Endothelial cell of umbilical vein (primary cell): ENCODE results near the gene NEAT1. TPM values are rescaled to one million over a fixed set of nuclear protein-coding genes. Genes with fewer than 3 reads are reported as not detected.

ENCODE experiments used
- BruUV-seq: library from RNA; stranded (reverse); fragments of 400-500 nt; replicated peaks from 2 replicates; lab custom pipeline; 2021; lab: Mats Ljungman, UMichigan
- CTCF ChIA-PET: fragments of 300-600, 350-600 bp; sonication (Branson Sonifier 250); formaldehyde crosslinking; loops from one replicate; lab custom pipeline; 2021; ENCODE audit warnings: antibody characterized with exemption, inconsistent platforms; lab: Charles Lee
- POLR2A ChIA-PET: fragments of 300-600, 350-600 bp; sonication (Branson Sonifier 250); formaldehyde crosslinking; loops from one replicate; lab custom pipeline; 2021; ENCODE audit warnings: antibody characterized with exemption, inconsistent platforms; lab: Charles Lee
- DNase-seq: peaks from one replicate; pipeline ENCODE4 v3.0.0-alpha.2; 2011; ENCODE audit warnings: low read depth, low spot score
- FAIRE-seq: peaks from 2 replicates; lab custom pipeline; 2011; peaks lifted over from hg19 to GRCh38; lab: Jason Lieb, UNC
- H2AFZ ChIP-seq: 2 replicates; pipeline ENCODE4 v1.6.0; 2012; ENCODE audit warnings: low read depth, low read length, control low read depth, inconsistent platforms
- H3K27ac ChIP-seq: 2 replicates; pipeline ENCODE4 v1.5.1; 2011; ENCODE audit warnings: low read depth, mild to moderate bottlenecking, control low read depth, low read length, moderate library complexity; ENCODE audit not compliant: insufficient read depth
- H3K27me3 ChIP-seq, 2 experiments: 2 replicates each; pipeline versions ENCODE4 v1.6.0 to v1.6.1; 2011; ENCODE audit warnings: low read length in 2 of 2, mixed read lengths in 1 of 2; ENCODE audit not compliant: control insufficient read depth in 2 of 2, insufficient read depth in 2 of 2
- H3K36me3 ChIP-seq, 2 experiments: 2 replicates in 1 of 2; 3 replicates in 1 of 2; pipeline ENCODE4 v1.5.1; 2011; ENCODE audit warnings: low read length in 2 of 2, mild to moderate bottlenecking in 1 of 2, moderate library complexity in 1 of 2; ENCODE audit not compliant: control insufficient read depth in 2 of 2, insufficient read depth in 2 of 2; ENCODE audit errors: extremely low read depth in 1 of 2
- H3K4me1 ChIP-seq: 3 replicates; pipeline ENCODE4 v1.5.1; 2011; ENCODE audit warnings: mild to moderate bottlenecking, low read length; ENCODE audit not compliant: control insufficient read depth, insufficient read depth; ENCODE audit errors: extremely low read depth
- H3K4me2 ChIP-seq: 2 replicates; pipeline ENCODE4 v1.6.1; 2011; ENCODE audit warnings: low read length, control low read depth, mixed read lengths; ENCODE audit not compliant: insufficient read depth
- H3K4me3 ChIP-seq, 3 experiments: fragments of 200-600 bp in 1 of 3; sonication (generic), shearing (Covaris generic) in 1 of 3; replicated peaks in 1 of 3; 2 replicates each; pipeline ENCODE4 v1.5.1; 2011 to 2016; ENCODE audit warnings: control low read depth in 3 of 3, low read length in 3 of 3, mild to moderate bottlenecking in 2 of 3, inconsistent platforms in 1 of 3, low read depth in 1 of 3, moderate library complexity in 1 of 3; ENCODE audit not compliant: insufficient read depth in 1 of 3
- H3K79me2 ChIP-seq: 2 replicates; pipeline ENCODE4 v1.6.0; 2012; ENCODE audit warnings: low read length, inconsistent platforms; ENCODE audit not compliant: control insufficient read depth, insufficient read depth
- H3K9ac ChIP-seq: replicated peaks from 2 replicates; pipeline ENCODE3; 2011; ENCODE audit warnings: low read length, control low read depth; ENCODE audit not compliant: insufficient read depth; ENCODE audit errors: extremely low read depth
- H3K9me1 ChIP-seq: replicated peaks from 3 replicates; pipeline ENCODE4 v1.6.0; 2011; ENCODE audit warnings: mild to moderate bottlenecking, low read length; ENCODE audit not compliant: control insufficient read depth, insufficient read depth; ENCODE audit errors: extremely low read depth
- H3K9me3 ChIP-seq: replicated peaks from 2 replicates; pipeline ENCODE4 v1.5.1; 2012; ENCODE audit warnings: low read length, inconsistent platforms; ENCODE audit not compliant: control insufficient read depth, insufficient read depth
- H4K20me1 ChIP-seq: replicated peaks from 2 replicates; pipeline ENCODE3; 2011; ENCODE audit warnings: mild to moderate bottlenecking, low read length; ENCODE audit not compliant: control insufficient read depth, insufficient read depth; ENCODE audit errors: extremely low read depth
- CTCF ChIP-seq, 2 donors: IDR thresholded peaks; 1 replicate in 1 of 2; 2 replicates in 1 of 2; pipeline ENCODE4 v1.5.1; 2011; ENCODE audit warnings: low read length in 2 of 2, mild to moderate bottlenecking in 2 of 2, moderate library complexity in 2 of 2, control low read depth in 1 of 2, inconsistent platforms in 1 of 2, low read depth in 1 of 2; ENCODE audit not compliant: insufficient read depth in 1 of 2; ENCODE audit errors: extremely low read depth in 1 of 2
- EZH2 ChIP-seq: IDR thresholded peaks from 2 replicates; pipeline ENCODE4 v1.6.1; 2012; ENCODE audit warnings: borderline replicate concordance, low read depth, mild to moderate bottlenecking, moderate library complexity, low read length, inconsistent platforms; ENCODE audit not compliant: severe bottlenecking
- FOS ChIP-seq: IDR thresholded peaks from 2 replicates; pipeline ENCODE4 v1.6.1; 2011; ENCODE audit warnings: mild to moderate bottlenecking, low read length, moderate library complexity, borderline replicate concordance; ENCODE audit not compliant: insufficient read depth
- GATA2 ChIP-seq: IDR thresholded peaks from 2 replicates; pipeline ENCODE4 v1.7.0; 2011; ENCODE audit warnings: low read depth, mild to moderate bottlenecking, moderate library complexity, mixed read lengths, low read length; ENCODE audit not compliant: insufficient read length, insufficient read depth
- JUN ChIP-seq: IDR thresholded peaks from 2 replicates; pipeline ENCODE4 v1.6.1; 2011; ENCODE audit warnings: borderline replicate concordance, low read depth; ENCODE audit not compliant: insufficient read length, insufficient read depth
- MAX ChIP-seq: IDR thresholded peaks from 2 replicates; pipeline ENCODE4 v1.6.1; 2011; ENCODE audit not compliant: insufficient read depth, insufficient read length
- MYC ChIP-seq: IDR thresholded peaks from one replicate; pipeline ENCODE4 v1.6.1; 2011; ENCODE audit warnings: mild to moderate bottlenecking, low read depth, low read length
- POLR2A ChIP-seq: IDR thresholded peaks from 2 replicates; pipeline ENCODE4 v1.6.1; 2012; ENCODE audit warnings: low read depth, mild to moderate bottlenecking, control low read depth, low read length
- POLR2AphosphoS5 ChIP-seq: IDR thresholded peaks from 2 replicates; pipeline ENCODE4 v1.6.1; 2012; ENCODE audit warnings: low read depth, mild to moderate bottlenecking, control low read depth, low read length, moderate library complexity; ENCODE audit not compliant: insufficient read depth
- dilution Hi-C: fragments of 300-500 bp; cut with MboI; formaldehyde crosslinking; loops from one replicate; pipeline ENCODE4 v1.15.0; 2019; ENCODE audit warnings: low sequenced_read_pairs; ENCODE audit not compliant: extremely low pct_ligation_motif_present
- intact Hi-C: fragments of 100-400 bp; cut with micrococcal nuclease; formaldehyde crosslinking; loops from one replicate; pipeline ENCODE4 v1.10.0; 2022
- polyA plus RNA-seq, 4 experiments: library from polyadenylated mRNA; depleted of rRNA in 3 of 4; stranded (reverse) in 3 of 4; unstranded in 1 of 4; fragments of >200 nt; gene quantifications; 2 replicates each; pipeline versions ENCODE4 v1.2.1 to v1.2.3, GENCODE V29; 2011 to 2012; ENCODE audit warnings: missing spikeins in 1 of 4
- total RNA-seq: library from RNA; stranded (reverse); gene quantifications from 2 replicates; pipeline ENCODE4 v1.2.3, GENCODE V29; 2021

NEAT1 gene
- total and polyA plus RNA-seq, 2 donors (not counting 3 experiments of a cell fraction or from before 2014, with no cell fraction given), result 34.4 to 957 TPM

GRCh38 chr11:65395961-65396530, 26.6 kb upstream of the NEAT1 start:
- Histone ChIP-seq H3K36me3 (peaks cover 12 to 62% of the 10 kb centered on the region in 2 experiments), H3K27ac (no peak overlapping the region), H3K9me3 (no peaks in the 10 kb centered on the region), H3K9ac (no peak overlapping the region), H3K27me3 (no peaks in the 10 kb centered on the region), H3K4me1 (peaks cover 3% of the 10 kb centered on the region), H2AFZ (no peak overlapping the region), H3K4me3 (no peak overlapping the region), H3K9me1 (no peaks in the 10 kb centered on the region), H3K4me2 (no peak overlapping the region), H4K20me1 (no peaks in the 10 kb centered on the region), H3K79me2 (peaks cover 26% of the 10 kb centered on the region)
- dilution Hi-C loops, result no loop called here
- no peak for TF ChIP-seq MYC
- no peak for TF ChIP-seq CTCF (IDR thresholded peaks at IDR 0.05; ENCODE audit: extremely low read depth in 1 of 2, insufficient read depth in 1 of 2, low read depth in 1 of 2, low read length in 2 of 2)
- TF ChIP-seq POLR2AphosphoS5, result no peak
- no peak for TF ChIP-seq JUN
- TF ChIP-seq EZH2, result no peak
- no peak for TF ChIP-seq MAX
- TF ChIP-seq POLR2A, result no peak
- TF ChIP-seq GATA2, result no peak
- TF ChIP-seq FOS, result no peak
- intact Hi-C loops, result no loop called here
- FAIRE-seq, result no peak
- BruUV-seq, result no TSS peak
- CTCF ChIA-PET, result interaction anchor here (0.5 kb wide), 1 partner anchor 18 kb away, joined by 3 read pairs; no protein-coding TSS in a partner anchor
- DNase-seq, result no peak
- POLR2A ChIA-PET, result no interaction called here
